GM12873 (cell line): Measurements from ENCODE around the gene DIAPH1.

Source experiments
- TF ChIP-seq, protein P1 (sequence below): IDR thresholded peaks from 2 replicates; pipeline ENCODE4 v1.5.1; 2012; ENCODE audit warnings: low read depth, mild to moderate bottlenecking, moderate library complexity, low read length, control low read depth; ENCODE audit not compliant: insufficient read depth; ENCODE audit errors: missing control alignments

The DIAPH1 gene

DNA sequence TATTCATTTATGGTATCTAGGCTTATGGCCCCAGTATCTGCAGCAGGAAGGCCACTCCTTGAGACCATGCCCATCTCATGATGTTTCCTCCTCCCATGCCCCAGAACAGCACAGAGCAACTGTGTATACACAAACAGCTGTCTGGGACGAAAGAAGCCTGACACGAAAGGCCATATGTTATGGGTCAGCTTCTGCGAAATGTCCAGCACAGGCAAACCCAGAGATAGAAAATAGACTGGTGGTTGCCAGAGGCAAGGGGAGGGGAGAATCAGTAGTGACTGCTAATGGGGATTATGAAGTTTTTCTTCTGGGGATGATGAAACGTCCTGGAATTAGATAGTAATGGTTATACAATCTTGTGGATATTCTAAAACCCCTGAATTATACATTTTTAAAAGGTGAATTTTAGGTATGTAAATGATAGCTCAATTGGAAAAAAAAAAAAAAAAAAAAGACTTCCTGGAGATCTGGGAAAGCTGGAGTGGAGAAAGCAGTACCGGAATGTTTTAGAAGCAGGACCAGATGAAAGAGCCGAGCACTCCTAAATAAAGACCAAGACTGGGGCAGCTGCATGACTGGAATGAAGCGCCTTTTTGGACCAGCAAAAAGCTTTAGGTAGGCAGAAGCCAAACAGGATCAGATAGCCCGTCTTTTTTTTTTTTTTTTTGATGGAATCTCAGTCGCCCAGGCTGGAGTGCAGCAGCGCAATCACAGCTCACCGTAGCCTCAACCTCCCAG, 100.8 kb downstream of the DIAPH1 start:
- TF ChIP-seq, protein P1, sequence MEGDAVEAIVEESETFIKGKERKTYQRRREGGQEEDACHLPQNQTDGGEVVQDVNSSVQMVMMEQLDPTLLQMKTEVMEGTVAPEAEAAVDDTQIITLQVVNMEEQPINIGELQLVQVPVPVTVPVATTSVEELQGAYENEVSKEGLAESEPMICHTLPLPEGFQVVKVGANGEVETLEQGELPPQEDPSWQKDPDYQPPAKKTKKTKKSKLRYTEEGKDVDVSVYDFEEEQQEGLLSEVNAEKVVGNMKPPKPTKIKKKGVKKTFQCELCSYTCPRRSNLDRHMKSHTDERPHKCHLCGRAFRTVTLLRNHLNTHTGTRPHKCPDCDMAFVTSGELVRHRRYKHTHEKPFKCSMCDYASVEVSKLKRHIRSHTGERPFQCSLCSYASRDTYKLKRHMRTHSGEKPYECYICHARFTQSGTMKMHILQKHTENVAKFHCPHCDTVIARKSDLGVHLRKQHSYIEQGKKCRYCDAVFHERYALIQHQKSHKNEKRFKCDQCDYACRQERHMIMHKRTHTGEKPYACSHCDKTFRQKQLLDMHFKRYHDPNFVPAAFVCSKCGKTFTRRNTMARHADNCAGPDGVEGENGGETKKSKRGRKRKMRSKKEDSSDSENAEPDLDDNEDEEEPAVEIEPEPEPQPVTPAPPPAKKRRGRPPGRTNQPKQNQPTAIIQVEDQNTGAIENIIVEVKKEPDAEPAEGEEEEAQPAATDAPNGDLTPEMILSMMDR: no peak

- TF ChIP-seq, protein P1: no peak
Measured at GRCh38 chr5:141517312-141517711, 101.5 kb downstream of the DIAPH1 start.

GRCh38 chr5:141516672-141517025, 102.2 kb downstream of the DIAPH1 start:
- TF ChIP-seq, protein P1: no peak

DNA sequence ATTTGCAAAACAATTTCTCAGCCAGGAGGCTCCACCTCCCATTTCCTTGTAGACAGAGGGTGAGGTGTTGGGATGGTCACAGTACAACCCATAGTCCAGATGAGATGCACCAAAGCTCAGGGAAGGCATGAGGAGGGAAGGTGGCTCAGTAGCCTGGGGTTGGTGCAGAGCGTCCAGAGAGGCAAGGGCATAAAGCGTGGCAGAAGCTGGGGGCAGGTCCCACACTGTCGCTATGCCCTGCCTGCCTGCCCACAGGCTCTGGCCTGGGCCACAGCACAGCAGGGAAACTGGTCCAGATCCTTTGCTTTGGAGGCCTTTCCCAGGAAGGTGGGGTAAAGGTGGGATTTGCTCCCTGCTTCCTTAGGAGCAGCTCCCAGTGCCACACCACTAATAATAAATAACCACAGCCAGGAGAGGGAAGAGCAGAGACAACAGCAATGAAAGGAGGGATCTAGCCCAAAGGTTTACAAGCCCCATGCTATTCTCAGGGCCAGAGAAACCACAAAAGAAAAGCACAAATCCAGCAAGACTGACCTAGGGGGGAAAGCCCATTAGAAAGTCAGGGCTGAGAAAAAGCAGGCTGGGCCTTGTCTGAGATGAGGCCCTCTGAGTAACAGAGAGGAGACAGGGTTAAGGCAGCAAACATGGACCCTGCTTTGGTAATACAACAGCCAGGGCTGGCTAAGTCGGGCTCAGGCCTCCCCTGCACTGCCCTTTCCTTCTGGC, 102.7 kb downstream of the DIAPH1 start:
- TF ChIP-seq, protein P1: no peak

DNA sequence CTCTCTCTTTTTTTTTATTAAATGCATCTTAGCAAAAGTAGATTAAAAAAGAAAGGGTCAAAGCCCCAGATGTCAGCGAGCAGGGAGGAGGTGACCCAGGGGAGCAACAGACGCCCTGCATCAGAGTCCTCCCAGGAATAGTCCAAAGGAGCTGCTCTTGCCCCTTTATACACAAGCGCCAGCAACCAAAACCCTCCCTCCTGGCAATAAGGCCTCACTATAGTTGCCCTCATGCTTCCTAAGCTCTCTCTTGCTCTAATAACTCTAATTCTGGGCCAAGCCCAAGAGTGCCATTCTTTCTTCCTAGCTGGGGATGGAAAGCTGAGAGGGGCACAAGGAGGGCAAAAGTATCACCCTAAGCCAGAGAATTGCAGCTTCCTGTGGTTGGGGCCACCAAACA, 103.7 kb downstream of the DIAPH1 start:
- TF ChIP-seq, protein P1: no peak

GRCh38 chr5:141514330-141515133, 104.3 kb downstream of the DIAPH1 start:
- TF ChIP-seq, protein P1: no peak

DNA sequence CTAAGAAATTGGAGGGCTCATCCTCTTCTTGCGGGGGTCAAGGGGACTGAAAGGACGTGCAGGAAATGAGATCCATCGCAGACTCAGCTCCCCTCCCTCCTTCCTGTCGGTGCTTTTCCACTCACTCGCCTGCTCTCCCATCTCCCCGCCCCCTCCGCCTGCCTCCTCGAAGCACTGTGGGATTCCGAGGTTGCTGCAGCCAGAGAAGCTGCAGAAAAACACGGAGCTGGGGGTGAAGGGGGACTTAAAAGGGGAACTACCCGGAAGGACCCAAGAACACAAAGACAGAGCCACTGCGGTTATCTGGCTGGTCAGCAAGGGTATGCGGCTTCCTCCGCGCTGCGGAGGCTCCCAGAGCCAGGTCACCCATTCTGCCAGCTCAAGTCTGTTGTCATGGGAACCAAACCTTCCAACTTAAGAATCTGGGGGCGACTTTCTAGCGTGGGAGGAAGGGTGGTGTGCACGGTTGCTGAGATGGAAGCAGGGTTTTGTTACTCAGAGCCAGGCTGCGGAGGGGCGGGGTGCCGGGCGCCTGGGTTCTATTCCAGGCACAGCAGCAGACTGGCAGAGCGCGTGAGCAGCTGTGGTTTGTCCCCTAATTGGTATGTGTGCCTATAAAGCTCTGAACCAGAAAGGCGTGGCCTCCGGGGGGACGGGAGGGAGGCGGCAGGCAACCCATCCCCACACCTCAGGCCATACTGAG, 105.0 kb downstream of the DIAPH1 start:
- TF ChIP-seq, protein P1: no peak
